Activated CD8-positive, alpha-beta T cell treated with anti-CD3 and anti-CD28 coated beads for 36 hours (primary cell): Measurements from ENCODE around the gene MTREX. TPM values are rescaled to one million over a fixed set of nuclear protein-coding genes. Genes with fewer than 3 reads are reported as not detected.

Experiments used
- ATAC-seq: fragments of 200-7000 bp; cut with Tn5 transposase; one replicate; pipeline ENCODE4 v1.10.0; 2021; ENCODE audit warnings: mild to moderate bottlenecking, moderate library complexity
- CTCF ChIA-PET: fragments of 350-600 bp; sonication (Branson Sonifier 250); formaldehyde crosslinking; loops from one replicate; lab custom pipeline; 2021; ENCODE audit warnings: antibody characterized with exemption; lab: Charles Lee
- POLR2A ChIA-PET: fragments of 350-600 bp; sonication (Branson Sonifier 250); formaldehyde crosslinking; loops from one replicate; lab custom pipeline; 2021; ENCODE audit warnings: antibody characterized with exemption; lab: Charles Lee
- DNase-seq: peaks from one replicate; pipeline ENCODE4 v3.0.0-alpha.2; 2020
- H3K27ac Mint-ChIP-seq: one replicate; pipeline ENCODE4 v1.8.0; 2021; ENCODE audit warnings: mild to moderate bottlenecking, mixed read lengths
- H3K27me3 Mint-ChIP-seq: one replicate; pipeline ENCODE4 v1.8.0; 2021; ENCODE audit warnings: mixed read lengths
- H3K36me3 Mint-ChIP-seq: one replicate; pipeline ENCODE4 v1.8.0; 2021; ENCODE audit warnings: low read depth, mixed read lengths
- H3K4me1 Mint-ChIP-seq: one replicate; pipeline ENCODE4 v1.8.0; 2021; ENCODE audit warnings: low read depth, mixed read lengths
- H3K4me3 Mint-ChIP-seq: one replicate; pipeline ENCODE4 v1.8.0; 2021; ENCODE audit warnings: mild to moderate bottlenecking, moderate library complexity, mixed read lengths
- H3K9me3 Mint-ChIP-seq: one replicate; pipeline ENCODE4 v1.8.0; 2021; ENCODE audit warnings: mixed read lengths
- intact Hi-C: fragments of 100-400 bp; cut with micrococcal nuclease; formaldehyde crosslinking; loops from one replicate; pipeline ENCODE4 v1.10.0; 2022
- total RNA-seq, 2 experiments: library from RNA; stranded (reverse); gene quantifications; one replicate each; pipeline ENCODE4 v1.2.3, GENCODE V29; 2021
- TF ChIP-seq, protein P1 (sequence below): fragments of 200-600 bp; IDR thresholded peaks from one replicate; pipeline ENCODE4 v1.8.0; 2022; ENCODE audit warnings: antibody characterized with exemption, mild to moderate bottlenecking

MTREX gene
- total RNA-seq, 2 experiments from 2014 or later = 88.9 to 93.4 TPM

DNA sequence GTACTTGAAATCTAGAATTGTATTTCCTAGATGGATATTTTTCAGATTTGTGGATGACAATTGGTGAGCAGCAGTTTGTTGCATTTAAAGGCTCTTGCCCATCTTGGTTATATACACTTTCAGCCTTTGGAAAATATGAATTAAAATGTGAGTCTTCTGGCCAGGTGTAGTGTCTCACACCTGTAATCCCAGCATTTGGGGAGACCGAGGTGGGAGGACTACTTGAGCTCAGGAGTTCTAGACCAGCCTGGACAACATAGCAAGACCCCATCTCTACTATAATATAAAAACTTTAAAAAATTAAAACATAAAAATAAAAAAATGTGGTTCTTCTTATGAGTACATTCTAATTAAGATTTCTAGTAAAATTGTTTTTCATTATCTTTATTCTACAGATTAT lies 102.0 kb downstream of the MTREX start:
- POLR2A ChIA-PET = interaction anchor here (1.0 kb wide), 1 partner anchor 16 kb away, joined by 3 read pairs; no protein-coding TSS in a partner anchor
- no peak for ATAC-seq
- no peak for DNase-seq
- H3K36me3 Mint-ChIP-seq = peaks cover 36% of the 10 kb centered on the region
- CTCF ChIA-PET = interaction anchor here (1.3 to 1.5 kb wide), 2 partner anchors 27 to 282 kb away, joined by 3 to 4 read pairs; no protein-coding TSS in a partner anchor
- no peak overlapping the region for H3K27ac Mint-ChIP-seq
- peaks cover 7% of the 10 kb centered on the region for H3K4me1 Mint-ChIP-seq
- intact Hi-C loops = no loop called here
- no peaks in the 10 kb centered on the region for H3K27me3 Mint-ChIP-seq
- H3K9me3 Mint-ChIP-seq = no peaks in the 10 kb centered on the region
- H3K4me3 Mint-ChIP-seq = no peak overlapping the region
- TF ChIP-seq, protein P1, sequence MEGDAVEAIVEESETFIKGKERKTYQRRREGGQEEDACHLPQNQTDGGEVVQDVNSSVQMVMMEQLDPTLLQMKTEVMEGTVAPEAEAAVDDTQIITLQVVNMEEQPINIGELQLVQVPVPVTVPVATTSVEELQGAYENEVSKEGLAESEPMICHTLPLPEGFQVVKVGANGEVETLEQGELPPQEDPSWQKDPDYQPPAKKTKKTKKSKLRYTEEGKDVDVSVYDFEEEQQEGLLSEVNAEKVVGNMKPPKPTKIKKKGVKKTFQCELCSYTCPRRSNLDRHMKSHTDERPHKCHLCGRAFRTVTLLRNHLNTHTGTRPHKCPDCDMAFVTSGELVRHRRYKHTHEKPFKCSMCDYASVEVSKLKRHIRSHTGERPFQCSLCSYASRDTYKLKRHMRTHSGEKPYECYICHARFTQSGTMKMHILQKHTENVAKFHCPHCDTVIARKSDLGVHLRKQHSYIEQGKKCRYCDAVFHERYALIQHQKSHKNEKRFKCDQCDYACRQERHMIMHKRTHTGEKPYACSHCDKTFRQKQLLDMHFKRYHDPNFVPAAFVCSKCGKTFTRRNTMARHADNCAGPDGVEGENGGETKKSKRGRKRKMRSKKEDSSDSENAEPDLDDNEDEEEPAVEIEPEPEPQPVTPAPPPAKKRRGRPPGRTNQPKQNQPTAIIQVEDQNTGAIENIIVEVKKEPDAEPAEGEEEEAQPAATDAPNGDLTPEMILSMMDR = no peak

DNA sequence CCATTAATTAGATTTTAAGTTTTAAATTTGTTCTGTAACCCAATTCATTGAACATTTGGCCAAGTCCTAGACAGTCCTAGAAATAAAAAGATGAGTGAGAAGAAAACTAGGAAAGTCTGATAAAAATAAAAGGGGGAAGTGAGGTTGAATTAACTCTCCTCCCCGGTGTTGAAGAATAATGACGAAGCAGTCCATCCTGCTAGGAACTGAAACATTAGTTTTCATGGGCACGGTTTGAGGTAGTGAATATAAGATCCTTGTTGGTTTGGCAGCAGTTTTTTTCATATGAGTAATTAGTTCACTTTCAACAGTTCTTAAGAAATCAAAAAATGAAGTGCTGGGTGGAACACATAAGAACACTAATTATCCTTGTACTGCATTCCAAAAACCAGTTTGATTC lies 103.1 kb downstream of the MTREX start:
- ATAC-seq (no peak), DNase-seq (no peak)
- ChIA-PET CTCF (interaction anchor here (1.3 kb wide), 1 partner anchor 281 kb away, joined by 4 read pairs; no protein-coding TSS in a partner anchor), POLR2A (interaction anchor here (1.0 kb wide), 1 partner anchor 15 kb away, joined by 3 read pairs; no protein-coding TSS in a partner anchor)
- H3K4me1 Mint-ChIP-seq = peaks cover 7% of the 10 kb centered on the region
- no peaks in the 10 kb centered on the region for H3K9me3 Mint-ChIP-seq
- intact Hi-C loops = no loop called here
- peak overlapping the region; percentile 23 for H3K27ac Mint-ChIP-seq
- TF ChIP-seq, protein P1 = no peak
- no peaks in the 10 kb centered on the region for H3K27me3 Mint-ChIP-seq
- peaks cover 33% of the 10 kb centered on the region for H3K36me3 Mint-ChIP-seq
- no peak overlapping the region for H3K4me3 Mint-ChIP-seq

DNA sequence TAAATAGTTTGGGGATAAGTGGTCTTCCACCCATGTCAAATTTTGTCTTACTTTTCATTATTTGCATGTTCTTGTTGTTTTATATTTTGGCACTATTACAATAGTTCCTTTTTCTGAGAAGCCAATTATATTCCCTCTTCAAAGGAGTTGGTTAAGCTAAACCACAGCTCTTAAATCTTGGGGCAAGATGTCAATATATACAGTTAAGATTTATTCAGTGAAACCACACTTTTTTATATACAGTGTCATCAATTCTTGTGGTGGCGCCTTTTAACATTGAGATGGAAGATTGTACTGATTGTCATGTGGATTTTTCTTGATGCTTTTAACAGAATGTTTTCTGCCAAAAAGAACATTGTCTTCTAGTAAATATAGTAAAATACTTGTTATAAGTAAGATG lies 104.1 kb downstream of the MTREX start:
- Mint-ChIP-seq H3K9me3 (no peaks in the 10 kb centered on the region), H3K27ac (no peak overlapping the region), H3K4me1 (peaks cover 7% of the 10 kb centered on the region), H3K4me3 (no peak overlapping the region), H3K36me3 (peaks cover 26% of the 10 kb centered on the region), H3K27me3 (no peaks in the 10 kb centered on the region)
- ATAC-seq (no peak), DNase-seq (no peak)
- POLR2A ChIA-PET = no interaction called here
- TF ChIP-seq, protein P1 = no peak
- intact Hi-C loops = no loop called here
- CTCF ChIA-PET = no interaction called here

DNA sequence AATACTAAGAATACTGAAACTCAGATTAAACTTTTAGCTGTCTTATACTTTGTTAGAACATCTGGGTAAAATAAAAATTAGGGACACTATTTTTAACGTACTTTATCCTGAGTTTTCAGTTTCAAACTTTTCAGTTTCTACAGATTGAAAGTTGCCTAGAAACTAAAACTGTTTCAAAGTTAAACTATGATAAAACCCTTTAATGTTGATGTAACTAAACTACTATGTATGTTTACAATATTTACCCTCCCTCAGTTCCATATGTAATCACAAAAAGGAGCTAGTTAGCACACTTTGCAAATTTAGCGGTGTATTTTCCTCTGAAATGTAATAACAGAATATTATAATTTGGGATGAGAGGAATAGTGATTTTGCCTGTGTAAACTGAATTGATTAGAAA lies 105.9 kb downstream of the MTREX start:
- H3K27ac Mint-ChIP-seq = no peak overlapping the region
- DNase-seq (no peak), ATAC-seq (no peak)
- H3K27me3 Mint-ChIP-seq = no peaks in the 10 kb centered on the region
- ChIA-PET POLR2A (no interaction called here), CTCF (interaction anchor here (1.0 kb wide), 1 partner anchor 16 kb away, joined by 3 read pairs; no protein-coding TSS in a partner anchor)
- H3K4me1 Mint-ChIP-seq = peaks cover 7% of the 10 kb centered on the region
- H3K9me3 Mint-ChIP-seq = no peaks in the 10 kb centered on the region
- H3K4me3 Mint-ChIP-seq = no peak overlapping the region
- H3K36me3 Mint-ChIP-seq = peaks cover 24% of the 10 kb centered on the region
- intact Hi-C loops = no loop called here
- TF ChIP-seq, protein P1 = no peak

DNA sequence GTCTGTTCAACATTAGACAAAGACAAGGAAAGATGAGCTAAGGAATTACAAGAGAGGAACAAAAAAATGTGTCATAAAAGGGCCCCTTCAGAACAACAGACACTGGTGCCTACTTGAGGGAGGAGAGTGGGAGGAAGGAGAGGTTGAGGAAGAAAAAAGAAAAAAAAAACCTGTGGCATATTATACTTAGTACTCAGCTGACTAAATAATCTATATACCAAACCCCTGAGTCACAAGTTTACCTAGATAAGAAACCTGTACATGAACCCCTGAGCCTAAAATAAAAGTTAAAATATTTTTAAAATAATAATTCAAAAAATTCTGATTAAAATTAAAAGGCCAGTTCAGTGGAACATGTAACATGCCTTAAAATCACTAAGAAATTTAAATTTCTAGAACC lies 107.3 kb downstream of the MTREX start:
- intact Hi-C loops = no loop called here
- TF ChIP-seq, protein P1 = no peak
- peaks cover 25% of the 10 kb centered on the region for H3K36me3 Mint-ChIP-seq

More for the DNA sequence above, 107.3 kb downstream of the MTREX start:
- peaks cover 12% of the 10 kb centered on the region for H3K4me1 Mint-ChIP-seq
- no peak overlapping the region for H3K27ac Mint-ChIP-seq
- CTCF ChIA-PET = no interaction called here
- DNase-seq (no peak), ATAC-seq (no peak)
- no peak overlapping the region for H3K4me3 Mint-ChIP-seq
- H3K27me3 Mint-ChIP-seq = no peaks in the 10 kb centered on the region
- no peaks in the 10 kb centered on the region for H3K9me3 Mint-ChIP-seq
- POLR2A ChIA-PET = no interaction called here
